ENCODE data around the gene PROCR.
"Not testable (repeated sequence)": the region's sequence is repeated elsewhere in the genome, so short reads cannot be mapped to it uniquely, and the experiment has no call there.

PROCR gene

DNA sequence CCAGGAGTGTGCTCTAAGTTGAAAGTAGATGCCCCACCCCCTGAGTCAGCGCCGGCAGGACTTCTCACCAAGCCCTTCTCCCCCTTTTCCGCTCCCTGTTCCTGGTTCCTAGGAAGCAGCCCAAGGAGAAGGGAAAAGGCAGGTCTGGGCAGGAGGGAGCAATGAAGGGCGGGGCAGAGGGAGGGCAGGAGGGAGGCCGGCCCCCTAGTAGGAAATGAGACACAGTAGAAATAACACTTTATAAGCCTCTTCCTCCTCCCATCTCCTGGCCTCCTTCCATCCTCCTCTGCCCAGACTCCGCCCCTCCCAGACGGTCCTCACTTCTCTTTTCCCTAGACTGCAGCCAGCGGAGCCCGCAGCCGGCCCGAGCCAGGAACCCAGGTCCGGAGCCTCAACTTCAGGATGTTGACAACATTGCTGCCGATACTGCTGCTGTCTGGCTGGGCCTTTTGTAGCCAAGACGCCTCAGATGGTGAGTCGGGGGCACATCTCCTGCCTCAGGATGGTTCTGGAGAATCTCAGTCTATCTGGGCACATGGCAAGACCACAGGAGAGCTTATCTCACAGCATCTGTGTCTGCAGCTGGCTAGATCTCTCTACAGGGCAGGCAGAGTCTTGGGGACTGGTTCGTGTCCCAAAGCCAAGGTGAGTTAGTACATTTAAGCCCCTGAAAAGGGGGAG, at the start of gene PROCR:
Gene PROCR (plus strand): TSS at position 320 of the 681 bp plus-strand sequence. CDS start 83 bp downstream, at position 403.
- no peak for DNase-seq (ENCODE audit: low read depth in 2 of 2)

DNA sequence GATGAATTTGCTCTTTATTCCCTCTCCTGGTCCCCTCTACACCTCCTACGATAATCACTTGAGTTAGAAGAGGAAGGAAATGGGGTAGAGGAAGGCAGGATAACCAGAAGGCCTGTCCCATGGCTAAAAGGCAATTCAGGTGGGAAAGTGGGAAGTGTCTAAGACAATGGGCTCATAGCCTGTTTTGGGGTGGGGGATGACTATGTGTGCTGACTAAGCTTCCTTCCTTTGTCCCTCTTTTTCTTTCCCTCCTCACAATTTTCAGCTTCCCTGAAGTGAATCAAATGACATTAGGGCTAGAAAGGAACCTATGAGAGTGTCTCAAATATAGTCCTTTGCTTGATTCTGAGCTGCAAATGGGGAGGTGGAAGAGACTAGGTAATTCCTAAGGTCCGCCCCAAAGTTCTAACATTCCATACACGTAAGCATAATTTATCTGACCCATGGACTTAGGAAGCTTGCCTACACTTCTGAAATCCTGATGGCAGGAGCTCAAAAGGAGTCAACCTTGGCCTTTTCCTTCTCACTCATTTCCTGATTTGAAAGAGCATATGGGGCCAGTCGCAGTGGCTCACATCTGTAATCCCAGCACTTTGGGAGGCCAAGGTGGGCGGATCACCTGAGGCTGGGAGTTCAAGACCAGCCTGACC, 49.0 kb upstream of the PROCR start:
- DNase-seq (ENCODE audit: low read depth in 2 of 2) = no peak

DNA sequence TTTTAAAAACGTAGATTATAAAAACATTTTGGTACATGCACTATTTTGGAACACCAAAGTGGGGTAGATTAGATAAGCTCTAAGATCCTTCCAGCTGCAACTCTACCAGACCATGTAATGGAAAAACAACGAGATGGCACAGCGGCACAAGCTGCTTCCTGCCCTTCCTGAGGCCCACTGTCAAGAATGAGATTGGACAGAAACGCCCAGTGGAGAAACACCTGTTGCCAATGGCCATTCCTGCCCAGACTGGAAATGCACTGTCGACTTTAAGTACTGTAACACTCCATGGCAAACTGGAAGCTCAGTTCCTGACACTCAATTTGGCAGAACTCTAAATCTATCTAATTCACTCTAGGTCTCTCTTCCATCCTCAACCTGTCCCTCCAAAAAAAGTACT, 46.1 kb upstream of the PROCR start:
- DNase-seq (ENCODE audit: low read depth in 2 of 2) = no peak

DNA sequence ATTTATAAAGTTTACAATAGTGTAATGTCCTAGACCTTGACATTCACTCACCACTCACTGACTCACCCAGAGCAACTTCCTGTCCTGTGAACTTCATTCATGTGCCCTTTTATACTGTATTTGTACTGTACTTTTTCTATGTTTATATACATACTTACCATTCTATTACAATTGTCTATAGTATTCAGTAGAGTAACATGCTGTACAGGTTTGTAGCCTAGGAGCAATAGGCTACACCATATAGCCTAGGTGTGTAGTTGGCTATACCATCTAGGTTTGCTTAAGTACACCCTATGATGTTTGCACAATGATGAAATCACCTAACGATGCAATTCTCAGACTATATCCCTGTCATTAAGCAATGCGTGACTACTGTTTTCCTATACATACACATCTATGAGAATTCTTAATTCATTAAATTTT, 42.2 kb upstream of the PROCR start:
- no peak for DNase-seq (ENCODE audit: low read depth in 2 of 2)

DNA sequence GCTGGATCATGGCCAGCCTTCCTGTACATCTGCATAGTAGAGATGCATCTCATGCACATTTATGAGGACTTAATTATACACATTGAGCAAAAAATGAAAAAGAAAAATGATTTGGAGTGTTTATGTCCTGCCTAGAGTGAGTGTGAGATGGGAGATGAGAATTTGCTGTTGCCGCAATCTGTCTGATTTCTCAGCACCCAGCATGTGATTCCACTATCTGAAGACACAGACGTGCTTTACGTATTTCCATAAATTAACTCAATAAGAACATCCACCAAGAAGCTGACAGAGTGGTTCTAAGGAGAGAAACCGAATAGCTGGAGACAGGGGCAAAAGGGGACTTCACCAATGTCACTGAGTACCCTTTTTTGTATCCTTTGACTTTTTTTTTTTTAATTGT, 39.9 kb upstream of the PROCR start:
- DNase-seq (ENCODE audit: low read depth in 2 of 2) = no peak

DNA sequence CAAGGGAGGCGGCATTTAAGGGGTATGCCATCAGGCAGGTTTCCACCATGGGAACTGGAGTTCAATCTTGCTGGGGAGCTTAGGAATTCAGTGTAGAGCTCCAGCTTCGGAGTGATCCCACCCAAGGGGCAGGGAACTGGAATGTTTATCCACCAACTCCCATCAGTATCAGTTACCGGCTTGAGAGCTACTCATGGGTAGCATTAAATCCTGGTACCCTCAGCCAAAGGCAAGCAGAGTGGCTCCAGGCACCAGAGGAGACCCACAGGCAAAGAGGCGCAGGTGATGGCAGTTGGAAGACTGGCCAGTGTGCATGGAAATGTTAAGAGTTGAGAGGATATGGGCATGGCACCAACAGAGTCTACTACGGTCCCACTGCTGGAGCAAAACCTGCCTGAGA, 38.8 kb upstream of the PROCR start:
- no peak for DNase-seq (ENCODE audit: low read depth in 2 of 2)

DNA sequence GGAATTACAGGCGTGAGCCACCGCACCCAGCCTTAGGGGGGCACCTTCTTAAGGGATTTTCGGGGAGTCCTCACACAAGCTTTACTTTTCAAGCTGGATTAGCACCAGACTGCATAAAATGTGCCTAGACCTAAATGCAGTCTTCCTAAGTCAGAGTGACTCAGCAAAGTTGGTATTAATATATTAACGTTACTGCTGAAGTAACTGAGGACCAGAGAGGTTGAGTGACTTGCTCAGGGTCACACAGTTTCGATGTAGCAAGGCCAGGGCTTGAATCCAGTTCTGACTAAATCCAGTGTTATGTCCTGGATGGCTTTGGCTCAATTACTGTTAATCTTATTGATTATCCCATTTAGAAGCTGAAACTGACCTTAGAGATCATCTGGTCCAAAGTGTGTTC, 38.1 kb upstream of the PROCR start:
- no peak for DNase-seq (ENCODE audit: low read depth in 2 of 2)

DNA sequence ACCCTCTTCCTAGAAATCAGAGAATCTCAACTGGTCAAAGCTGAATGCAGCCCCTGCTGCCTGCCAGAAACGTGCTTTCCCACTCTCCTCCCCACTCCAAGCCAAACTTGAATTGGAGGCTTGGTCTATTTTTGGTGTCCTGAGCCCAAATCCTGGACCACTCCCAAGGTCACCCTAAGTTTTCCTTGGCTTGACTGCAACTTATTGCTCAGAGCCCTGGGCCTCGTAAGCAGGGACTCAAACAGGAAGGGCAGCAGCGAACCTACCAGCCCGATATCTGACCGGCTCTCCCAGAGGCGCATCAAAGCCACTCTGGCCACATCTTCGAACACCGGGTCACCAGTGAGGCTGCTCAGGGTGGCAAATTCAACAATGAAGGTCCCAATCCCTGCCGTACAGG, 37.4 kb upstream of the PROCR start:
- no peak for DNase-seq (ENCODE audit: low read depth in 2 of 2)

DNA sequence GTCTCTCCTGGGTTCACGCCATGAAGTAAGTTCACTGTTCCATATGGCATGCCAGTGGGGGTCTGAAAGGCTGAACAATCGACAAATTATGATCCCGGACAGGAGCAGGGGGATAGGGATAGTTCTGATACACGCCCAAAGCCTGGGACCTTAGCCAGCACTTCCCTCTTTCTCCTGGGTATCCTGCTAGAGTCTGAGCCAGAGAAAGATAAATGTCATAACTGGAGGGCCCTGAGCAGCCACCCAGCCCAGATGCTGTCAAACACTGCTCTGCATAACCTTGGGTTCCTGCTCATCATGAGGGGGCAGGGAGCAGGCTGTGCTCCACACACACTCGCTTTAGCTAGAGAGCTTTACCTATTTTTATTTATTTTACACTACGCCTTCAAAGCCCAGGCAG, 37.0 kb upstream of the PROCR start:
- DNase-seq (ENCODE audit: low read depth in 2 of 2) = no peak

DNA sequence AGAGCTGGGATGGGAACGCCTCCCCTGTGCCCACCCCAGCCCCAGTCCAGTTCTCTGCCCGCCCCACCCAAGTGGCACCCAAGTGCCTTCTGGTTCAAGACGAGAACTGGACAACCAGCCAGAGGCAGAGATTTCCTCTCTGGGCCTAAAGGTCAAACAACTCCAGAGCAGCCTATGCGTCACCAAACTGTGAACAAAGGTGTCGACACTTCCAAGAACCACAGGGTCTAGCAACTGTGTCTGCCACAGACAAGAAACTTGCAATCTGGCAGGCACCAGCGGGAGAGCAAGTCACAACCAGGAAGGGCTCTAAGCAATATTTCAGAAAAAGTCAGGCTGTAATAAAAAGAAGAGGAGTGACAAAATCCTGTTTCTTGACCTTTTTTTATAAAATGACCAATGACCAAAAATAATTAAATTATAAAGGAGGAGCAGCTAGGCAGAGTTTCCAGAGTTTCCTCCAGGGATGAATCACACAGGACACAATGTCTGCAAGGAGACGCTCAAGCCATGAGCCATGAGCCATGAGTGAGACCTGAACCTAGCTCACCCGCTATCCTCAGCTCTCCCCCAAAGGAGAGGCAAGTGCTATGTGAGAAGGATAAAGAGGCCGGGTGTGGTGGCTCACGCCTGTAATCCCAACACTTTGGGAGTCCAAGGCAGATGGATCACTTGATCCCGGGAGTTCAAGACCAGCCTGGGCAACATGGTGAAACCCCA, 35.8 kb upstream of the PROCR start:
- no peak for DNase-seq (ENCODE audit: low read depth in 2 of 2)

DNA sequence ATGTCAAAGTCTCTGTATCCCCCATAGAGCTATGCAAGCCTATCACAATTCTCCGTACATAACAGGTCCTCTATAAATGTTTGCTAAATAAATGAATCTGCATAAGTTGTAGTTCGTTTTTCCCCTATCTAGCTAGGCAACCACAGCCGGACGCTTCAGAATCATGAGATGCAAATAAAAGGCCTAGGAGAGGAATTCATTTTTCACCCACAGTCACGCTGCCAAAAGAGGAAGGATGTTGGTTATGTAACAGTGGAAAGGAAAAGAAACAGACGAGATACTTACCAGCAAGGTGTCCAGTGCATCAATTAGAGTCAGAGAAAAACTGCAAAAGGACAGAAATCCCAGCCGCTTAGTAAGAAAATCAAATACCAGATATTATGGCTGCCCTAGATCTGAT, 27.2 kb upstream of the PROCR start:
- DNase-seq (ENCODE audit: low read depth in 2 of 2) = no peak

DNA sequence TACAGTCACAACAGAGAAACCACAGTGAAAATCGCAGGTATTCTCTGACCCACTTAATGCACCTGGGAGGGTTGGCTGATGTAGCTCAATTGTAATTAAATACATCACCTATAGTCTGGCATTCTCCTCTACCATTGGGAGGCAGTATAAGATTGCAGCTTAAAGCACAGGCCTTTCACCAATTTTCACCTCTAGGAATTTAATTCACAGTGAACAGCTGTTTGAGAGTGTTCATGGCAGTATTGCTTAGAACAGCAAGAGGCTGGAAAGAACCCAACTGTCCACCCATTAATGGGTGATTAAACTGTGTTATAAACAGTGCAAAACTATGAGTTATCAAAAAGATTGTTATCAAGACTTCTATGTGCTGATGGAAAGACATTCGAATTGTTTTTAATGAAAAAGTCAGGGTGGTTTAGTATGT, 26.7 kb upstream of the PROCR start:
- no peak for DNase-seq (ENCODE audit: low read depth in 2 of 2)

DNA sequence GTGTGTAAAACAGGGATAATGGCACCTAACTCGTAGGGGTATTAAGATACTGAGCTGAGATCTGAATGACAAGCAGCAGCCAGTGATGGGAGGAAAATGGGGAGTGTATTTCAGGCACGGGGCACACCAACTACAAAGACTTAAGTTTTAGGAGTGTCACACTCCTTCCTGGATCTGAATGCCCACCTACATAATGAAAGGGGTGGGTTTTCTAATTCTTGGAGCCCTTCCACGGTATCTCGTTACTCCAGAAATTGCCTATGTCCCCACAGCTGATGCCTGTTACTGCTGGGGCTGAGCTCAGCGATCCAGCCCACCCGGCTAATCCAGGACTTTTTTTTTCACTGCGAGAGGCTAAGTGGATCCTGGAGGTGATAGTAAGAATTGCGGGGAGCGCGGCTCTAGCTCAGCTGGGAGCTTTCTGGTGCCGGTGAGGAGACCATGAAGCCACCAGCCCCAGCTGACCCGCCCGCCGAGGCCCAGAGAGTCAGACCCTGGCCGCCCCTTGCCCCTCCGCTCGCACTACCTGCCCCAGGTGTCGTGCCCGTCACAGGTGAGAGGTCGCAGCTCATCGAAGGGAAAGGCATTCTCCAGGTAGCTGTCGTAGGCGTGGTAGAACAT, 25.5 kb upstream of the PROCR start:
- peak in 1 of 2 donors; percentile 11 for DNase-seq (ENCODE audit: low read depth in 2 of 2)

DNA sequence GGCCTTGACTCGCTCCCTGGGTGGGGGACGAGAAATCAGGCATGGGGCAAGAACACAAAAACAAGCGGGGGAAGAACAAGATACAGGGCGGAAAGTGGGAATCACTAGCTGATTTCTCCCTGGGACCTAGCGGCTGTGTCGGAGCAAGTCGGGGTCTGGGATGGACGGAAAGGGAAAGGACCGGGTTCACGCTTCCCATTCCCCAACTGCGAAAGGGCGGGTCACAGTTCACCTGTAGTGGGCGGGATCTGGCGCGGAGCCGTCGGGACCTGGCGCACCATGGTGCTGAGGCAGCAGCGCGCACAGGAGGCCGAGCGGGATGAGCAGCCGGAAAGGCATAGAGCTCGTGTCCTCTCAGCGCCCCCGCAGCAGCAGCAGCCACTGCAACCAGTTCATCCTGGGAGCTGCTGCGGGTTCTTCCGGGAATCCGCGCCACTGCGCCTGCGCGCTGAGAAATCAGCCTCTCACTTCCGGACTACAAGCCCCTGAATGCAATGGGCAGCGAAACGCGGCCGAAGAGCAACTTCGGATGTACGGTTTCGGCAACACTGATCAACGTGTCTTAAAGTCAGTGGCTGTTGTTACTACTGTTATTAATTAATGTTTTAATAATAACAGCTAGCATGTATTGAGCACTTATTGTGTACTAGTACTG, 24.8 kb upstream of the PROCR start, which contains the start of gene EDEM2:
Gene EDEM2 (minus strand): TSS at position 417 of the 655 bp plus-strand sequence. CDS start 78 bp downstream, at position 339.
- peak; percentile 88 to 92 for DNase-seq (ENCODE audit: low read depth in 2 of 2)

DNA sequence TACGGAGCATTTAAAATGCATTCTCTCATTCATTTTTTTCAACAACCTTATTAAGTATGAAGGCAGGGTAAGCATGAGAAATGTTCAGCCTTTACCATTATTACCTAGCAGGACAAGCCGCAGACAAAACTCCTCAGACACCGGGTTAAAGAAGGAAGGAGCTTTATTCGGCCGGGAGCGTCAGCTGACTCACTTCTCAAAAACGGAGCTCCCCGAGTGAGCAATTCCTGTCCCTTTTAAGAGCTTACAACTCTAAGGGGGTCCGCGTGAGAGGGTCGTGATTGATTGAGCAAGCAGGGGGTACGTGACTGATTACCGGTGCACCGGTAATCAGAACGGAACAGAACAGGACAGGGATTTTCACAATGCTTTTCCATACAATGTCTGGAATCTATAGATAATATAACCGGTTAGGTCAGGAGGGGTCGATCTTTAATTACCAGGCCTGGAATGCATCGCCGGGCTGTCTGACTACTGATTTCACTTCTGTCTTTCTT, 24.2 kb upstream of the PROCR start:
- DNase-seq (ENCODE audit: low read depth in 2 of 2) = not testable (repeated sequence)

DNA sequence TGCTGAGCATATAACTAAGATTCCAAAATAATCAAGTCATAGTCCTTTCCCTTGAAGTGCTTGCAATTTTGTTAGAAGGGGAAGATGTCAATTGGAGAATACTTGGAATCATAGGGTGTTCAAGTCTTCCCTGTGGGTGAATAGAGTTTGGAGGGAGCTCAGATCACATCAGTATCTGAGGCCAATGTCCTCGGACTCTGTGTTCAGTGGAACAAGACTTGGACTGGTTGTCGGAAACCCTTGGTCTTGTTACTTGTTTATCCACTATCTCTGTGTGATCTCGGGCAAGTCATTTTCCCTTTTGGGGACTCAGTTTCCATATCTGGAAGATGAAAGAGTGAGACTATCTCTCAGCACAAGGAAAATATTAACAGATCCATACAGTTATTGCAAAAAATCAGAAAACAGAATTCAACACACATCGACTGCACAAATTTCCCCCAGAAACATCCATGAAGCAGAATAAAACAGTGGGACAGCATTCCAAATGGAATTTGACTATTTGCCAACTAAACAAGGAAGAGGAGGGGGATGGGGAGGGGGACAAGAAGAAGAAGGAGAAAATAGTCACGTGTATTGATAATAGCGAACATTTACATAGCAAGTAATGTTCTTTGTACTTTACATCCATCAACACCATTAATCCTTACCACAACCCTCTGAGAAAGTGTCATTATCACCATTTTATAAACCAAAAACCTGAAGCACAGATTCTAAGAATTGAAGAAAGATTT, 20.9 kb upstream of the PROCR start:
- DNase-seq (ENCODE audit: low read depth in 2 of 2) = no peak

DNA sequence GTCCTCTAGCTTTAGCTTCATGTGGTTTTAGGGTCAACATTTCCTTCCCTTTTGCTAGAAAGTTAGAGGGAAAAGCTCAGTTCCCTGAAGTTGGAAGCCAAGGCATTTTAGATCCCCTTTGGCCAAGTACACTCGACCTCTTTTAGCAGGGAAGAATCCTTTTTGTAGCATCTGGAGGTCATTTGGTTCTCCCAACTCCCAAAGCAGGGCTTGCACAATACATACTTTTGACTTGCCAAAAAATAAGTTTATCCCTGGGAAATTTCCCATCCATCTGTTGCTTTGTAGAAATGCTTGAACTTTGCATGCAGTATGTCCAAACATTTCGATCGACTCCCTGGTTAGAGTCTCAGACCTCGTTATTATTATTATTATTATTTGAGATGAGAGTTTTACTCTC, 20.1 kb upstream of the PROCR start:
- no peak for DNase-seq (ENCODE audit: low read depth in 2 of 2)

DNA sequence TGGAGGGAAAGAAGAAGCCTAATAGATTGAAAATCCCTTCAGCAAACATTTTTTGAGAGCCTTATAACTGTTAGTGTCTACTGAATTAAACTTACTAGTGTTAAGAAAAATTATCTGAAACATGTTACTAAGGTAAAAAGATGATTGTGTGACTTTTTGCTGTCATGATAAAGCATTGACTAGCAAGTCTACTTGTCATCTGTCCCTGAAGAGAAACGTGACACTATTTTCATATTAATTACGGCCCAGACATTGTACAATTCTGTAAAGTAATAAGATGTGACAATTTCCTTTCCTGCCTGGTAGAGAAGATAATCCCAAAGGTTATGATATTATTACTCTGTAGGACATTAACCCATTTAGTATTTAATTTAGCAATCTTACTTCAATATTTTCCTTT, 15.9 kb upstream of the PROCR start:
- no peak for DNase-seq (ENCODE audit: low read depth in 2 of 2)

DNA sequence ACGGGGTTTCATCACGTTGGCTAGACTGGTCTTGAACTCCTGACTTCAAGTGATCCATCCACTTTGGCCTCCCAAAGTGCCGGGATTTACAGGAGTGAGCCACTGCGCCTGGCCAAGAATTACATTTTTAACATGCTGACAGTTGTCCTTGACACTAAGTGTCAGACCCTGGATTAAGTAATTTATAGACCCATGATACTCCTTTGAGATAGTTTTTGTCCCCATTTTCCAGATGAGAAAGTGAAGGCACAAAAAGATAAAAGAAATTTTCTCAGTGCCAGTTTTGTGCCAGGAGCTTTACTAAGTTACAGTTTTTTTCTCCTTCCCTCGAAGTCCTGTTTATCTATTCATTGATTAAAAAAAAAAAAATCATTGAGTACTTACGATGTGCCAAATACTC, 14.9 kb upstream of the PROCR start:
- DNase-seq (ENCODE audit: low read depth in 2 of 2) = no peak

DNA sequence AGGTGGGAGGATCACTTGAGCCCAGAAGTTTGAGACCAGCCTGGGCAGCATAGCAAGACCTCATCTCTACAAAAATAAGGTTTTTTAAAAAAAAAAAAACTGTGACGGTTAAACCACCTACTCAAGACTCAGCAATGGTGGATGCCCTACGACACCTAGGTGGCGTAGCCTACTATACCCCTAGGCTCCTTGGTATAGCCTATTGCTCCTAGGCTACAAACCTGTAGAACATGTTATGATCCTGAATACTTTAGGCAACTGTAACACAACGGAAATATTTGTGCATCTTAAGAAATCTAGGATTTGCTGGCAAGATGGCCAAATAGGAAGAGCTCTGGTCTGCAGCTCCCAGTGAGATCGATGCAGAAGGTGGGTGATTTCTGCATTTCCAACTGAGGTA, 11.5 kb upstream of the PROCR start:
- DNase-seq (ENCODE audit: low read depth in 2 of 2) = not testable (repeated sequence)

DNA sequence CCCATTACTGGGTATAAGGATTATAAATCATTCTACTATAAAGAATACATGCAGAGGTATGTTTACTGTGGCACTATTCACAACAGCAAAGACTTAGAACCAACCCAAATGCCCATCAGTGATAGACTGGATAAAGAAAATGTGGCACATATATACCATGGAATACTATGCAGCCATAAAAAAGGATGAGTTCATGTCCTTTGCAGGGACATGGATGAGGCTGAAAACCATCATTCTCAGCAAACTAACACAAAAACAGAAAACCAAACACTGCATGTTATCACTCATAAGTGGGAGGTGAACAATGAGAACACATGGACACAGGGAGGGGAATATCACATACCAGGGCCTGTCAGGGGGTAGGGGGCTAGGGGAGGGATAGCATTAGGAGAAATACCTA, 7.3 kb upstream of the PROCR start:
- not testable (repeated sequence) for DNase-seq (ENCODE audit: low read depth in 2 of 2)

All from activated CD4-positive, alpha-beta T cell treated with anti-CD3 and anti-CD28 coated beads for 24 hours (primary cell).